Measurements from ENCODE around the gene SPX.

The SPX gene

GRCh38 chr12:21500786-21501257 lies 25.3 kb upstream of the SPX start:
- Histone ChIP-seq H3K9me2 (replicated peaks; ENCODE audit: control insufficient read depth, low read length) (no peaks in the 10 kb centered on the region), H3K27ac (ENCODE audit: low read depth, low read length) (peak overlapping the region; percentile 68), H3K79me2 (ENCODE audit: control insufficient read depth, low read length) (peaks cover 75% of the 10 kb centered on the region), H3K4me1 (ENCODE audit: control insufficient read depth, low read length) (peaks cover 25% of the 10 kb centered on the region), H3F3A (ENCODE audit: control insufficient read depth, insufficient read depth) (0 out of 2 replicates have a peak, but pooled peaks cover 2% of the 10 kb centered on the region), H4K20me1 (ENCODE audit: control insufficient read depth, insufficient read depth, low read depth, low read length) (no peaks in the 10 kb centered on the region), H3K9me3 (ENCODE audit: control insufficient read depth, insufficient read depth, low read length) (no peaks in the 10 kb centered on the region), H3K36me3 (ENCODE audit: control insufficient read depth, low read length) (peaks cover 37% of the 10 kb centered on the region), H3K4me3 (ENCODE audit: low read length) (peak overlapping the region; percentile 92), H3K4me2 (ENCODE audit: low read length) (peak overlapping the region; percentile 90), H3K27me3 (ENCODE audit: control insufficient read depth, low read length) (no peaks in the 10 kb centered on the region)
- TF ChIP-seq CTCF (IDR thresholded peaks at IDR 0.05; ENCODE audit: low read depth, low read length, poor library complexity, severe bottlenecking) (no peak), EZH2phosphoT487 (IDR thresholded peaks at IDR 0.05; ENCODE audit: borderline replicate concordance, low read length) (no peak)

- Histone ChIP-seq H3K27ac (ENCODE audit: low read depth, low read length) (peak within 1 kb of the TSS; percentile 68), H3F3A (ENCODE audit: control insufficient read depth, insufficient read depth) (0 out of 2 replicates have a peak, but pooled peaks cover 2% of the 10 kb centered on the region)
- TF ChIP-seq EZH2phosphoT487 (IDR thresholded peaks at IDR 0.05; ENCODE audit: borderline replicate concordance, low read length), result no peak
- TF ChIP-seq CTCF (IDR thresholded peaks at IDR 0.05; ENCODE audit: low read depth, low read length, poor library complexity, severe bottlenecking), result no peak
Observed at GRCh38 chr12:21501258-21502163, 24.6 kb upstream of the SPX start, which contains the start of the genes GOLT1B and RECQL. Gene GOLT1B (plus strand): TSS chr12:21501789. CDS start chr12:21501924, 135 bp downstream. Gene RECQL (minus strand): TSS chr12:21501635. CDS start chr12:21499570, 2,065 bp downstream.

GRCh38 chr12:21502164-21502496 lies 24.0 kb upstream of the SPX start:
- H3K9me2 ChIP-seq (replicated peaks; ENCODE audit: control insufficient read depth, low read length), result no peaks in the 10 kb centered on the region
- no peak for TF ChIP-seq CTCF (IDR thresholded peaks at IDR 0.05; ENCODE audit: low read depth, low read length, poor library complexity, severe bottlenecking)
- TF ChIP-seq EZH2phosphoT487 (IDR thresholded peaks at IDR 0.05; ENCODE audit: borderline replicate concordance, low read length), result no peak
- no peaks in the 10 kb centered on the region for H4K20me1 ChIP-seq (ENCODE audit: control insufficient read depth, insufficient read depth, low read depth, low read length)
- H3F3A ChIP-seq (ENCODE audit: control insufficient read depth, insufficient read depth), result 0 out of 2 replicates have a peak, but pooled peaks cover 2% of the 10 kb centered on the region
- H3K36me3 ChIP-seq (ENCODE audit: control insufficient read depth, low read length), result peaks cover 24% of the 10 kb centered on the region
- no peaks in the 10 kb centered on the region for H3K27me3 ChIP-seq (ENCODE audit: control insufficient read depth, low read length)
- H3K9me3 ChIP-seq (ENCODE audit: control insufficient read depth, insufficient read depth, low read length), result no peaks in the 10 kb centered on the region
- peak overlapping the region; percentile 28; the same call in 1 of the 2 replicates for H3K27ac ChIP-seq (ENCODE audit: low read depth, low read length)
- H3K4me2 ChIP-seq (ENCODE audit: low read length), result peak overlapping the region; percentile 90
- peak overlapping the region; percentile 92 for H3K4me3 ChIP-seq (ENCODE audit: low read length)
- H3K79me2 ChIP-seq (ENCODE audit: control insufficient read depth, low read length), result peaks cover 81% of the 10 kb centered on the region
- H3K4me1 ChIP-seq (ENCODE audit: control insufficient read depth, low read length), result peaks cover 25% of the 10 kb centered on the region

More at GRCh38 chr12:21501258-21502163, 24.6 kb upstream of the SPX start, which contains the start of the genes GOLT1B and RECQL:
- peaks cover 81% of the 10 kb centered on the region for H3K79me2 ChIP-seq (ENCODE audit: control insufficient read depth, low read length)
- H3K4me1 ChIP-seq (ENCODE audit: control insufficient read depth, low read length), result peaks cover 25% of the 10 kb centered on the region
- H3K4me2 ChIP-seq (ENCODE audit: low read length), result peak within 1 kb of the TSS; percentile 90
- peak within 1 kb of the TSS; percentile 92 for H3K4me3 ChIP-seq (ENCODE audit: low read length)
- no peaks in the 10 kb centered on the region for H3K9me2 ChIP-seq (replicated peaks; ENCODE audit: control insufficient read depth, low read length)
- H4K20me1 ChIP-seq (ENCODE audit: control insufficient read depth, insufficient read depth, low read depth, low read length), result no peaks in the 10 kb centered on the region
- H3K27me3 ChIP-seq (ENCODE audit: control insufficient read depth, low read length), result no peaks in the 10 kb centered on the region
- H3K9me3 ChIP-seq (ENCODE audit: control insufficient read depth, insufficient read depth, low read length), result no peaks in the 10 kb centered on the region
- peaks cover 30% of the 10 kb centered on the region for H3K36me3 ChIP-seq (ENCODE audit: control insufficient read depth, low read length)
